Endodermal cell (in vitro differentiated cells): Measurements from ENCODE around the gene ZFYVE21. TPM values are rescaled to one million over a fixed set of nuclear protein-coding genes. Genes with fewer than 3 reads are reported as not detected.

ENCODE experiments used
- DNase-seq: peaks from one replicate; pipeline ENCODE4 v3.0.0-alpha.2; 2017
- H3K27ac ChIP-seq: 2 replicates; pipeline ENCODE4 v1.5.1; 2013; ENCODE audit warnings: mild to moderate bottlenecking, low read depth, low read length, moderate library complexity
- H3K27me3 ChIP-seq: 2 replicates; pipeline ENCODE4 v1.6.1; 2013; ENCODE audit warnings: mild to moderate bottlenecking, low read length, moderate library complexity; ENCODE audit not compliant: insufficient read depth, control insufficient read depth, poor library complexity, severe bottlenecking
- H3K36me3 ChIP-seq: 2 replicates; pipeline ENCODE4 v1.7.0; 2013; ENCODE audit warnings: mild to moderate bottlenecking, low read length, moderate library complexity; ENCODE audit not compliant: control insufficient read depth, insufficient read depth
- H3K4me1 ChIP-seq: one replicate; pipeline ENCODE4 v1.7.0; 2013; ENCODE audit warnings: low read length; ENCODE audit not compliant: control insufficient read depth, insufficient read depth
- H3K4me3 ChIP-seq: 2 replicates; pipeline ENCODE4 v1.5.1; 2013; ENCODE audit warnings: mild to moderate bottlenecking, low read length, moderate library complexity
- H3K9ac ChIP-seq: 2 replicates; pipeline ENCODE4 v1.6.1; 2013; ENCODE audit warnings: mild to moderate bottlenecking, low read length, moderate library complexity; ENCODE audit not compliant: poor library complexity, severe bottlenecking; ENCODE audit errors: extremely low read depth
- H3K9me3 ChIP-seq: 2 replicates; pipeline ENCODE4 v1.6.1; 2013; ENCODE audit warnings: mild to moderate bottlenecking, low read length, moderate library complexity; ENCODE audit not compliant: control insufficient read depth
- H3K27ac Mint-ChIP-seq: 2 replicates; pipeline ENCODE4 v1.8.0; 2020; ENCODE audit warnings: mixed read lengths
- H3K27me3 Mint-ChIP-seq: 2 replicates; pipeline ENCODE4 v1.8.0; 2021; ENCODE audit warnings: mild to moderate bottlenecking, mixed read lengths; ENCODE audit not compliant: insufficient read depth
- H3K36me3 Mint-ChIP-seq: 2 replicates; pipeline ENCODE4 v1.8.0; 2020; ENCODE audit warnings: low read depth, mixed read lengths
- H3K4me1 Mint-ChIP-seq: 2 replicates; pipeline ENCODE4 v1.8.0; 2020; ENCODE audit warnings: mixed read lengths
- H3K4me3 Mint-ChIP-seq: 2 replicates; pipeline ENCODE4 v1.8.0; 2020; ENCODE audit warnings: mild to moderate bottlenecking, moderate library complexity, mixed read lengths
- H3K9me3 Mint-ChIP-seq: 2 replicates; pipeline ENCODE4 v1.8.0; 2020; ENCODE audit warnings: mild to moderate bottlenecking, mixed read lengths
- WGBS, 2 experiments: methylation state at CpG; one replicate each; pipeline versions ENCODE4 v1.1.5 to v1.1.7; 2013; ENCODE audit warnings: missing lambda C conversion rate in 2 of 2, mixed read lengths in 1 of 2; ENCODE audit not compliant: insufficient coverage in 1 of 2, insufficient read length in 1 of 2; 5-methylcytosine and 5-hydroxymethylcytosine counted together
- total RNA-seq, 2 donors: library from RNA; stranded (reverse); fragmentation: NEBNext Ultra II Directional in 1 of 2; extraction: Animal tissue kit (Norgen Biotek cat#: 25700) in 1 of 2; gene quantifications; 2 replicates in 1 of 2; 3 replicates in 1 of 2; pipeline ENCODE4 v1.2.1, GENCODE V29; 2021
- TF ChIP-seq, protein P1 (sequence below): fragments of 200-600 bp; sonication (generic); conservative IDR thresholded peaks from 2 replicates; pipeline ENCODE4 v1.5.0; 2021; ENCODE audit warnings: antibody characterized with exemption, mild to moderate bottlenecking

Gene ZFYVE21
- total RNA-seq, 2 donors from 2014 or later = 42.5 to 55.6 TPM

DNA sequence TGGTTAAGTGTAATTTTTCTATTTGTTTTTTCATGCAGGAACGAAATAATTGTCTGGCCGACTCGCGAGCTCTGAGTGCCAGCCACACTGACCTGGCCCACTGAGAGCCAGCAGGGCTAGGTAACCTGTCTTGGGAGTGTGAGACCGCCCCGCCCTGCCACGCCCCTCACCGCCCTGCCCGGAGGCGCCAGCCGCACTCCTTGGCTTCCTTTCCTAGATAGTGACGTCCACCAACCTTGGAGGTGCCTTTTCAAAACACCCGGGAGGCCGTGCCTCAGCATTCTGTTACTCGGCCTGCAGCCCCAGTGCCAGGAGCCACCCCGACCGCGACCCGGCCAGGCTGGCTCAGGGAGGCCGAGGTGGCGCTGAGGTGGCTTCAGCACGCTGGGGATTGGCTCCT lies 22.1 kb upstream of the ZFYVE21 start:
- Histone ChIP-seq H3K27me3 (no peaks in the 10 kb centered on the region), H3K4me3 (no peak overlapping the region), H3K4me1 (no peaks in the 10 kb centered on the region), H3K9ac (no peak overlapping the region), H3K27ac (no peak overlapping the region), H3K9me3 (no peaks in the 10 kb centered on the region), H3K36me3 (peaks cover 85% of the 10 kb centered on the region)
- Mint-ChIP-seq H3K4me1 (peaks cover 2% of the 10 kb centered on the region), H3K9me3 (no peaks in the 10 kb centered on the region), H3K4me3 (no peak overlapping the region), H3K27ac (no peak overlapping the region), H3K27me3 (no peaks in the 10 kb centered on the region), H3K36me3 (peaks cover 47% of the 10 kb centered on the region)
- DNase-seq = no peak
- 94 to 99% methylated on average over 17 to 22 of the region's 22 CpGs for WGBS, 2 experiments
- TF ChIP-seq, protein P1, sequence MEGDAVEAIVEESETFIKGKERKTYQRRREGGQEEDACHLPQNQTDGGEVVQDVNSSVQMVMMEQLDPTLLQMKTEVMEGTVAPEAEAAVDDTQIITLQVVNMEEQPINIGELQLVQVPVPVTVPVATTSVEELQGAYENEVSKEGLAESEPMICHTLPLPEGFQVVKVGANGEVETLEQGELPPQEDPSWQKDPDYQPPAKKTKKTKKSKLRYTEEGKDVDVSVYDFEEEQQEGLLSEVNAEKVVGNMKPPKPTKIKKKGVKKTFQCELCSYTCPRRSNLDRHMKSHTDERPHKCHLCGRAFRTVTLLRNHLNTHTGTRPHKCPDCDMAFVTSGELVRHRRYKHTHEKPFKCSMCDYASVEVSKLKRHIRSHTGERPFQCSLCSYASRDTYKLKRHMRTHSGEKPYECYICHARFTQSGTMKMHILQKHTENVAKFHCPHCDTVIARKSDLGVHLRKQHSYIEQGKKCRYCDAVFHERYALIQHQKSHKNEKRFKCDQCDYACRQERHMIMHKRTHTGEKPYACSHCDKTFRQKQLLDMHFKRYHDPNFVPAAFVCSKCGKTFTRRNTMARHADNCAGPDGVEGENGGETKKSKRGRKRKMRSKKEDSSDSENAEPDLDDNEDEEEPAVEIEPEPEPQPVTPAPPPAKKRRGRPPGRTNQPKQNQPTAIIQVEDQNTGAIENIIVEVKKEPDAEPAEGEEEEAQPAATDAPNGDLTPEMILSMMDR = no peak

DNA sequence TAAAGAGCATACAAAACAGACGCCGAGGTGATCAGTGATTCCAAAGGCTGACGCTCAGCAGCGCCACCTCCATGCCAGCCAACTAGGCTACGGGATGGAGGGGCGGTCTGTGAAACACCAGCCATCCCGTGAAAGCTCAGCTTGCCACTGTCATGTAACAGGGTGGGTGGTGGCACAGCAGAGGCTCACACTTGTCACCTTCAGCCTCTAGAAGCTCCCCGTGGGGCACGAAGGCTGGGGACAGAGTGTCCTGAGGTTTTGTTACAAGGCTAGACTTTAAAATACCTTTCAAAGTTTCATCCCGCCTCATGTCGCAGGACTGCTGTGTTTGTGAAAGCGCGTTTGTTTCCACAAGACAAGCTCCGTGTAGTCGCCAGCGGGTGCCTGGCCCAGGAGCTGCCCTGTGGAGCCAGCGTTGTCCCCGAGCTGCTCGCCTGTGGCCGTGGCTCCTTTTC lies 21.0 kb upstream of the ZFYVE21 start:
- no peaks in the 10 kb centered on the region for H3K27me3 ChIP-seq
- H3K36me3 ChIP-seq = peaks cover 85% of the 10 kb centered on the region
- TF ChIP-seq, protein P1 = peak; percentile 58
- Mint-ChIP-seq H3K4me1 (peaks cover 2% of the 10 kb centered on the region), H3K4me3 (no peak overlapping the region), H3K27me3 (no peaks in the 10 kb centered on the region), H3K36me3 (peaks cover 38% of the 10 kb centered on the region), H3K9me3 (no peaks in the 10 kb centered on the region), H3K27ac (no peak overlapping the region)
- H3K4me3 ChIP-seq = no peak overlapping the region
- 95% methylated on average over 18 to 20 of the region's 20 CpGs for WGBS, 2 experiments
- no peaks in the 10 kb centered on the region for H3K4me1 ChIP-seq
- H3K27ac ChIP-seq = peak overlapping the region; percentile 24
- no peaks in the 10 kb centered on the region for H3K9me3 ChIP-seq
- H3K9ac ChIP-seq = no peak overlapping the region
- DNase-seq = peak; percentile 64

DNA sequence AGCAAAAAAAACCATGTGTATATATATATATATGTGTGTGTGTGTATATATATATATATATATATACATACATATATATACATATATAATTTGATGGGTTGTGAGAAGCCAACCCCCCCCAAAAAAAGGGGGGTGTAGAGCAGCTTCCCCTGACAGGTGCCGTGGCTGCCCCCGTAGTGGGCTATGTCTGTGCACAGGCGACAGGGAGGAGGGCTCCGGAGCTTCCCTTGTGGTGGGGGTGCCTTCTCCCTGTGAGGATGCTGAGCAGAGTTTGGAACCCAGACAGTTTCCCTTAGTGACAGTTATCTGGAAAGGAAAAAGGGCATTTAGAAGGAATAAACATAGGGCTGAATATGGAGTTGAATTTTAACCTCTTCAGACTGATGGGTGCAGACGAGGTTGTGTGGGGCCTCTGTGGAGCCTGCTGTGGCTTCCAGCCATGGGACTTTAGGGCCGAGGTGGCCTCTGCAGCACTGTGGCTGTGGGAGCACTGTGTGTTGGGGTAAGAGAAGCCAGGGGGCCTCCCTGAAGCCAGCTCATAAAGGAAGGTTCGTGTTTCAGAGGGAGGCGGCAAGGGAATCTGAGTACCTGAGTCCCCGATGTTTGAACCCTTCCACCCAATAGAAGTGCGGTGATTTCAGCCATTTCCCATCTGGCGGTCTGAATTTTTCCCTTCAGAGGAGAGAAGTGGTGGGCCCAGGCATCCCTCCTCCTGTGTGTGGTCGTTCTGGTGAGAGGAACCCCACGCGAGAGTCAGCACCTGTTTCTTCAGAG lies 20.1 kb upstream of the ZFYVE21 start:
- Mint-ChIP-seq H3K9me3 (no peaks in the 10 kb centered on the region), H3K27ac (peak overlapping the region; percentile 3), H3K4me3 (no peak overlapping the region), H3K36me3 (peaks cover 36% of the 10 kb centered on the region), H3K4me1 (peaks cover 2% of the 10 kb centered on the region), H3K27me3 (no peaks in the 10 kb centered on the region)
- Histone ChIP-seq H3K4me1 (no peaks in the 10 kb centered on the region), H3K36me3 (peaks cover 83% of the 10 kb centered on the region), H3K27me3 (no peaks in the 10 kb centered on the region), H3K9me3 (no peaks in the 10 kb centered on the region), H3K9ac (no peak overlapping the region), H3K27ac (no peak overlapping the region), H3K4me3 (no peak overlapping the region)
- 96 to 98% methylated on average over 5 to 14 of the region's 14 CpGs for whole genome bisulfite sequencing, 2 experiments
- no peak for DNase-seq
- TF ChIP-seq, protein P1 = no peak
